Esophagus squamous epithelium (tissue), 4 donors: ENCODE measurements around the gene EIF5A.

Source experiments
- CTCF ChIP-seq, 6 experiments: fragments of 450-650 bp in 4 of 6; fragments of 200-600 bp in 2 of 6; sonication (generic) in 2 of 6; IDR thresholded peaks; one replicate each; pipeline ENCODE4 v1.5.1; 2016 to 2019; ENCODE audit warnings: antibody characterized with exemption in 6 of 6, mild to moderate bottlenecking in 4 of 6, moderate library complexity in 4 of 6
- POLR2A ChIP-seq, 4 donors: fragments of 450-650 bp; IDR thresholded peaks; one replicate each; pipeline ENCODE4 v1.6.1; 2017; ENCODE audit warnings: antibody characterized with exemption in 4 of 4, mild to moderate bottlenecking in 4 of 4, moderate library complexity in 3 of 4

GRCh38 chr17:7312432-7313087, 5.1 kb downstream of the EIF5A start:
- TF ChIP-seq POLR2A (IDR thresholded peaks at IDR 0.05) (no peak), CTCF (IDR thresholded peaks at IDR 0.05) (no peak)
